Renal cortex interstitium (tissue), 11 donors: ENCODE measurements around the gene C1orf167. TPM values are rescaled to one million over a fixed set of nuclear protein-coding genes. Genes with fewer than 3 reads are reported as not detected.
A peak's percentile ranks its signal among the peaks of the same experiment; 100 is the strongest.

Source experiments
- DNase-seq, 11 donors: peaks; one replicate each; pipeline ENCODE4 v3.0.0-alpha.2; 2013; ENCODE audit warnings: low read depth in 9 of 11, low spot score in 4 of 11; ENCODE audit errors: extremely low read depth in 1 of 11
- polyA plus RNA-seq, 3 donors: library from polyadenylated mRNA; unstranded; fragments of 120-200 nt; gene quantifications; one replicate each; pipeline ENCODE4 v1.2.1, GENCODE V29; 2013; ENCODE audit not compliant: insufficient read length in 3 of 3

The C1orf167 gene
- polyA plus RNA-seq, 3 donors, result 0.32 TPM; not detected in 2

GRCh38 chr1:11735854-11736745 is 25.9 kb upstream of the C1orf167 start, which contains the start of gene AGTRAP:
Gene AGTRAP (plus strand): TSS chr1:11736136. CDS start chr1:11736209, 73 bp downstream.
- DNase-seq, result peak; percentile 79 to 93 (median 86)

DNA sequence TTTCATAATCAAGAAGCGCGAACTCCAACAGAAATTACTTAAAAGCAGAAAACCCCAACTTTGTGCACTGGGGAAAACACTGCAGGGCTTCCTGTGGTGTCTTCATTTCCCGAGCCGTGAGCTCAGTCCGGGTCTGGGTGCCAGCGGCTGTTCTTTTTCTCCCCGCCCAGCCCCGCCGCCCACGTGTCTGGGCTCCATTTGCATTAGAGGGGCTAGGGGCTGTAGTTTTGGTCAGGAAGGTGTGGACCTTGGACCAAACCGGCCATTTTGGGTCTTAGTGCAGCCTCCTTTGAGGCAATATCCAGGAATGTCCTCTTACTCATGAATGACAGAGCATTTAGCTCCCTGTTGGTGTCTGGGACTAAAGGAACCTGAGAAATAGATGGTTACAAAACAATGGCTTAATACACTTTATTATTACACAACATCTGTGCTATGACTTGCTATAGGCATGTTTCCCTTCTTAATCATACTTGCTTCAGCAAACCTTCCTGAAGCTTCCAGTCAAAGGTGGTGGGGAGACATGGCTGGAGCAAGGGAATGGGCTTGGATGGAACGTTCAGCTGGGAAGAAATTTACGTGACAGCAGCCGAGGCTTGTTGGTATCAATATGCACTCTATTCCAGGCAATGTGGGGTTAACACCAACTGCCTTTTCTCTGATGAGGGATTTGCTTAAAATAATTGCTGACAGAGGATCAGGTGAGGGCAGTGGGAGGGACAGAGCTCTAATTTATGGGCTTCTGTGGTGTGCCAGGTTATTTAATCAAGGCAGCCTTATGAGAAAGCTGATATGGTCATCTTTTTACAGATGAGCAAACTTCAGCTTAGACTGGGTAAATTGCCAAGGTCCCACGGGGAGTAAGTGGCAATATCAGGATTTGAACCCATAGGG is 25.0 kb upstream of the C1orf167 start:
- peak in 2 of 11 donors; percentile 10 to 21 for DNase-seq

DNA sequence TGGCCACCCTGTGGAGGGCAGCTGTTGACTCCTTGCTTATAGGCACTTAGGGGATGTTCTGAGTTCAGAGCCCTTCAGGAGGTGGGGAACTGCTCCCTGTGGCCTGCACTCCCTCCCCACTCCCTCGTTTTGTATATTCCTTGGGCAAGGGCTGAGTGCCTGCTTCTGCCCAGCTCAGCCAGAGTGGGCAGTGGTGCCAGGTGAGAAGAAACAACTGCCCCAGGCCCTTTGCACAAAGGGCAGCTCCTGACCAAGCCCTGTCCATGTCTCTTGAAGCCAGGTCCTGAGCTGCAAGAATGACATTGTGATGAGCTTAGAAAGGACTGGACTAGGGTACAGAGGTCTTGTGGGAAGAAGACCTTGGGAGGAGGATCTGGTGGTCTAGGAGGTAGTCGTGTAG is 23.9 kb upstream of the C1orf167 start:
- DNase-seq, result no peak

DNA sequence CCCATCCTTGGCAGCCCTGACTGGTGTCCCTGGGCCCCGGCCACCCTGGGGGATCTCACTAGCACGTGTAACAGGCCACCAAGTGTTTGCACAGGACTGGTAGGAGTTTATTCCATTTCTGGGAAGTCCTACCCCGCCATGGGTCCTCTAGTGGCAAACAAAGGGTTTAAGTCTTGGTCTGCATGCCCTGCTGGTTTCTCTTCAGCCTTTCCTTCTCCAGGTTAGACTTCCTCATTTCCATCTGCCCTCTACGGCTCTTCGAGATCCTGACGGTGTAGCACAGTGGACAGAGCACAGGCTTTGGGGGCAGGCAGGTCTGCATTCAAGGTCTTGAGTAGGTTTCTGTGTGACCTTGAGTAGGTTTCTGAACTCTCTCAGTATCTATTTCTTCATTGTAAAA is 23.2 kb upstream of the C1orf167 start:
- DNase-seq, result no peak

GRCh38 chr1:11740258-11741192 is 21.5 kb upstream of the C1orf167 start:
- no peak for DNase-seq

DNA sequence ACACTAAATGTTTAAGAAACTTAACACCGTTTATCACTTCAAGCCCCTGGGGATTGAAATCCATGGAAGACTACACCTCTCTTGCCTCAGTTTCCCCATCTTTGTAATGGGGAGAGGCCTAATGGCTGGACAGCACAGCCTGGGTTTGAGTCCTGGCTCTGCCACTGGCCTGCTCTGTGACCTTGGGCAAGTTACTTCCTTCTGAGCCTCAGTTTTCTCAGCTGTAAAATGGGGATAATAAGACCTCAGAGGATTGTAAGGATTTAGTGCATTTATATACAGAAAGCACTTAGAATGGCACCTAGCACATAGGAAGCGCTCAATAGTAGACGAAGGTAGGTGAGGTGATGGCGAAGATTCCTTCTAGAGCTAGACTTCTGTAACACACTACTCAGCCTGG is 20.5 kb upstream of the C1orf167 start:
- DNase-seq, result no peak

DNA sequence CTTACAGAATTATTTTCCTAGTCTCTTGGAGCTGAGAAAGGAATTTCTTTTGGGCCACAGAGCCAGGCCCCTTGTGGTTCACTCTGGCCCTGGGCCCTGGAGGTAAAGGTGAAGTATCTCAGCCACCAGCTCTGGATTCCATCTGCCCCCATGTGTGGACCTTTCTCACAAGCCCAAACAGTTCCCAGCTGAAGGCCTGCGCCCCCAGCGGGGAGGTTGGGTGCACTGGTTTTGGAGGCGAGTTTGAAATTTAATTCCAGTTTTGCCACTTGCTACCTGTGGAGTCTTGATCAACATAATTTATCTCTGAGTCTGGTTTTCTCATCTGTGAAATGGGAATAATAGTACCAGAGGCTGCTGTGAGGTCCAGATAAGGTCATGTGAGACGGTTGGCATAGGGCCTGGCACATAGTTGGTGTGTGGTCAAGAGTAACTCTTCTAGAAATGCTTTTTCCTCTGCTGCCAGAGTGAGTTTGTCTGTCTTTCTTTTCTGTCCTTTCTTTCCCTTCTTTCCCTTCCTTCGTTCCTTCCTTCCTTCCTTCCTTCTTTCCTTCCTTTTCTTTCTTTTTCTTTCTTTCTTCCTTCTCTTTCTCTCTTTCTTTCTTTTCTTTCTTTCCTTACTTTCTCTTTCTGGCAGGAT is 20.0 kb upstream of the C1orf167 start:
- DNase-seq, result no peak

GRCh38 chr1:11744287-11744686 is 17.7 kb upstream of the C1orf167 start:
- no peak for DNase-seq

DNA sequence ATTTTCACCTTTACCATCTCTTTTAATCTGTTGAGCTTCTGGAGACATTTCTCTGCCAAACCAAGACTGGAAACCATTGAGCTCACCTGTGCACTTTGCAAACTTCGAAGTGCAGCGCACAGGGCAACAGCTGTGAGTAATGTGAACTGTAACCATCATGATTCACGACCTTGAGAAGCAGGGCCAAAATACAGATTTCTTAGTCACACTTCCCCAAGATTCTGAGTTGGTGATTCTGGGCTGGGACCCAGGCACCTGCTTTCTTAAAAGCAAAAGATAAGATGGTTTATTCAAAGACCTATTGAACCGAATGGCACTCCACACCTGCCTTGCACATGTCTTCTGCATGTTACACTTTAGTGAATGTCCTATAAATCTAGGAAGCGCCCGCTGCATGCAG is 15.9 kb upstream of the C1orf167 start:
- DNase-seq, result no peak

DNA sequence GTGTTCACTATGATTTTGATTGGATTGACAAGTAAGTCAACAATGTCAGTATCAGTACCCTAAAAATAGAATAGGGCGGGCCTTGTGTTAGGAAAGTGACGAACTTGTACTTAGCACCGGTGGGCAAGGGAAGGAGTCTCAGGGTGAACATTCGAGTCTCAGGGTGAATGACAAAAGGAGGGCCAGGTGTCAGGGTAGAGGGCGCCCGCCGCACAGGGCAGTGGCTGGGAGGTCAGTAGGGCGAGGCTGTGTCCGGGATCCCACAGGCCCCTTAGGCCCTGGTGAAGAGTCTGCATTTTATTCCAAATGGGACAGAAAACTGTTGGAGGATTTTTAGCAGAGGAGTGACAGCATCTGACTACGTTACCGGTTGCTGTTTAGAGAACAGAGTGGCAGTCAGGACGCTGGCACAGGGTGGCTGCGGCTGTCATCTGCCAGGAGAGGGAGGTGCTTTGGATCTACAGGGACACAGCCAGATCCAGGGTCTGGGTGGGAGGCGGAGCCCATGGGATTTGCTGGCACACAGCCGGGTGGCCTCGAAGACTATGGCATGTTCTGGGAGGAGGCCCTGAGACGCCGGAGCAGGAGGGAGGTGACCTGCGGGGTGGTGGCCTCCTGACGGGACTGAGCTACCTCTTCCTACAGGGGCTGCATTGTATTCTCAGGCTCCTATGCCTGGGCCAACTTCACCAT is 15.1 kb upstream of the C1orf167 start:
- DNase-seq, result no peak

DNA sequence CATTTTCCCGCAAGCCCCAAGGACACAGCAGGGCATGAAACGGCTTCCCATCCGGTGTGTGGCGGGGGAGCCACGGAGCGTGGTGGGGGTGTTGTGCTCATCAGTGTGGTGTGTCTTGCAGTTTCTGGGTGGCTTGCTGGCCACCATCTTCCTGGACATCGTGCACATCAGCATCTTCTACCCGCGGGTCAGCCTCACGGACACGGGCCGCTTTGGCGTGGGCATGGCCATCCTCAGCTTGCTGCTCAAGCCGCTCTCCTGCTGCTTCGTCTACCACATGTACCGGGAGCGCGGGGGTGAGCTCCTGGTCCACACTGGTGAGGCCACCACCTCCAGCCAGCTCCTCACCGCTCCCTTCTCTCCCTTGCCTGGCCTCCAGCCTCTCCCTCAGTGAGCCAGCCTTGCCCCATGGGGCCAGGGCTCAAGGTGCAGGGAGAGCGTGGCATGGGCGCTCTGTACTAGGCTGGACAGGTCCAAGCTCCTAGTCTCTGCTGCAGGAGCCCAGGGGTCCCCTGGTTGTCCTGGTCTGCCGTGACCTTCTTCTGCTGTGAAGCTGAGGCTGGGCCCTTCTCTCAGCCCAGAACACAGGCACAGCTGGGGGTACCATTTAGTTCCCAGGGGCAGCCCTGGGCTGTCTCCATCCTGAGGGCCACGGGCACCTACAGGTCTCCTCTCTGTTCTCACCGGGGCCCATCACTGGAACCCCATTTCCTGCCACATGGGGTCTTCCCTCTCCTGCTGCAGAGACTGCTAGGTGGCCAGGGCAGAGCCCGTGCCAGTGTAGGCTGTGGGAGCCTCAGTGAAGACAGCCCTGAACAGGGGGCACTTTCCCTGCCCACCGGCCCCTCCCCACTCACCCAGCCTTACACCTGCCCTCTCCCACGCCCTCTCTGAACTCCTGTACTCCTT is 13.4 kb upstream of the C1orf167 start:
- DNase-seq, result no peak

DNA sequence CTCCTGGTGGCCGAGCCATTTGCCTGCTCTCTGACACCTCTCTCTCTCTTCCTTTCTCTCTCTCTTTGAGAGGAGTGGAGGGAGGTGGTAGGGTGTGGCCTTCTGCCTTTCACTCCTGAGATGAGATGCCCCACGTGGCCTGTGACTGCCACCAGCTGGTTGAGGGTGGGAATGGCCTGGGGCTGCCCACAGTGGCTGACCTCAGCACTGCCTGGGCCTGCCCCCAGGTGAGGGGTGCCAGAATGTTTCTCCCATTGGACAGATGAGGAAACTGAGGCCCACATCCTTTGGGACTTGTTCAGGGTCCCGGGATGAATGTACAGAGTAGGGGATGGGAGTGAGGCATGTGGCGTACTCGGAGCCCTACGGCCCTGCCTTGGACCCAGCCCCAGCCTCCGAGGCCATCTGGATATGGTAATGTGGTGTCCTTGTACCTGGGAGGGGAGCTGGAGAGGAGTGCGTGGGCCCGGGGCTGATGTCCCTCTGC is 12.7 kb upstream of the C1orf167 start:
- DNase-seq, result no peak

- no peak for DNase-seq
Measured at GRCh38 chr1:11749996-11750395, 12.0 kb upstream of the C1orf167 start.

DNA sequence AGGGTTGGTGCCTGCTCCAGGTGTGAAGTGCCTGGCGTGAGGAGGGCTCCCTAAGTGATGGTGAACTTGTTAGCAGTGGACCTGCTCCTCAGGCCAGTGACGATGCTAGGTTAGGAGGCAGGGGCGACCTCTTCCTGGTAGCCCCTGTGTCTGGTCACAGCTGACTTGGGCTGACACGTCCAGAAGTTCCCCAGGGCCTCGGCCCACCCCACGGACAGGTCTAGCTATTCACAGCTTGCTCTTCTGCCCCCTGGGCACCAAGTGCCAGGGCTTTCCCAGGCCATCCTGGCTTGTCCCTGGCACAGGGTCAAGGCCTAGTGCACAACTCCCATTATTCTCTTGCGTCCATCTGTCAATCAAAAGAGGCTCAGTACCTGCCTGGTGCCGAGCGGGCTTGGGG is 10.9 kb upstream of the C1orf167 start:
- no peak for DNase-seq

DNA sequence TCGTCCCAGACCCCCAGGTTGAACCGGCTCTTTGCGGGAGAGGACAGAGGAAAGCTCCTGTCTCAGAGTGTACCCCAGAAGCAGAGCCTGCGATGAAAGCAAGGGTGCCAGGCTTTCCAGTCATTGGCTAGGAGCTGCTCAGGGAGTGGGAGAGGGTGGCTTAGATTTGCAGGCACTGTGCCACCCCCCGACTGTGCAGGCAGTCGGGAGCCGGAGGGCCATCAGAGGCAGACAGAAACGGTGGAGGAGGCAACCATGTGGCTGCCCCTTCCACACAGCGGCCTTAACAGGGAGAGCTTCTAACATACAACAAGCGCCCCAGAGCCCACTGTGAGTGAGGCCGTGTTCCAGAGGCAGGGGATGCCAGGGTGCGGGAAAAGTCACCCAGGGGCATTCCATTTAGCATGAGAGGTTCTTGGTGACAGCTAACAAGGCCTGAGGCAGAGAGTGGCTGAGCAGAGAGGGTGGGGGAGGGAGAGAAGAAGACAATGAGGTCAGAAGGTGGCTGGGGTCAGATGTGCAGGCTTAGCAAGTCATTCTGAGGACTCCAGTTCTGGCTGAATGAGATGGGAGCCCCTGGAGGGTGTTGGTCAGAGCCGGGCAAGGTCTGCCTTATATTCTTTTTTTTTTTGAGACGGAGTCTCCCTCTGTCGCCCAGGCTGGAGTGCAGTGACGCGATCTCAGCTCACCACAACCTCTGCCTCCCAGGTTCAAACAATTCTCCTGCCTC is 9.5 kb upstream of the C1orf167 start:
- no peak for DNase-seq

DNA sequence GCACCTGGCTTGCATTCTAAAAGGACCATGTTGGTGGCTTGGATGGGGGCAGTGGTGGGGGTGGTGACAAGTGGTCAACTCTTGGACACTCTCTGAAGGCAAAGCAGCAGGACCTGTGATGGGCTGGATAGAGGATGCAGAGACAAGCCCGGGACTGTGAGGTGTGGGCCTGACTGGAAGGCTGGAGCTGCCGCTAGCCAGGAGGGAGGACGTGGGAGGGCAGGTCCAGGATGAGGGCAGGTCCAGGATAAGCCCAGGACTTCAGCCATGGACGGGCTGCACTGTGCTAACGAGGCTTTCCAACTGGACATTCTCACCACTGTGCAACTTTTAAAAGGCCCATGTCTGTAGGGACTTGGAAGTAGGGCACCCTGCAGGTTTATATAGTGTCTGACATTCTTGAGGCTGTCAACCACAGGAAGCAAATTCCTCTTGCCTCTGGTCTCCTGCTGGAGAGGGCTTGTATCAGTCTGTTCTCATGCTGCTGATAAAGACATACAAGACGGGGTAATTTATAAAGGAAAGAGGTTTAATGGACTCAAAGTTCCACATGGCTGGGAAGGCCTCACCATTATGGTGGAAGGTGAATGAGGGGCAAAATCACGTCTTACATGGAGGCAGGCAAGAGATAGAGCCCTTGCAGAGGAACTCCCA is 8.3 kb upstream of the C1orf167 start:
- DNase-seq, result no peak
